Erythroblast (primary cell): ENCODE measurements around the gene DCHS1.

Source experiments
- GATA1 ChIP-seq: IDR thresholded peaks from 2 replicates; pipeline ENCODE4 v1.6.1; 2011; ENCODE audit warnings: low read depth, mild to moderate bottlenecking, control low read depth, low read length, moderate library complexity
- POLR2A ChIP-seq: IDR thresholded peaks from 2 replicates; pipeline ENCODE4 v1.6.1; 2011; ENCODE audit warnings: mild to moderate bottlenecking, low read length

DNA sequence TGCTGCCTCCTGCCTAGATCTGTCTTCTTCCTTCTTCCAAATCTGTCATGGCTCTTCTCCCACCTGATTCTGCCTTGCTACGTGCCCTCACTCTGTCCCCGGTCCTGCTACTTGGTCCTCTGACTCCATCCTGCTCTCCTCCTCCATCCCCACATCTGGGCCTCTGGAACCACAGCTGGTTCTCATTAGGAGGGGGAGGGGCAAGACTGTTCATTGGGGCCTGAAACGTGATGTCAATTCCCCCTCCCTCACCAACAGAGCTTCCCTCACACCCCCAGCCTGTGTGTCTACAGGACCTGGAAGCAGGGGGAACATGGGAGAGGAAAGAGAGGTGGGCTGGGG is 9.1 kb downstream of the DCHS1 start:
- TF ChIP-seq POLR2A (no peak), GATA1 (no peak)
